Tibial nerve (tissue), 3 donors: ENCODE data around the gene KCNH5.

Source experiments
- CTCF ChIP-seq, 5 experiments: fragments of 200-600 bp in 3 of 5; fragments of 450-650 bp in 2 of 5; sonication (generic) in 3 of 5; IDR thresholded peaks; one replicate each; pipeline ENCODE4 v1.5.1; 2016 to 2019; ENCODE audit warnings: antibody characterized with exemption in 5 of 5, mild to moderate bottlenecking in 3 of 5, moderate library complexity in 2 of 5
- POLR2A ChIP-seq, 2 donors: fragments of 450-650 bp; IDR thresholded peaks; one replicate each; pipeline ENCODE4 v1.6.1; 2017; ENCODE audit warnings: antibody characterized with exemption in 2 of 2, mild to moderate bottlenecking in 2 of 2, moderate library complexity in 2 of 2

- TF ChIP-seq CTCF (IDR thresholded peaks at IDR 0.05) = no peak
- TF ChIP-seq POLR2A (IDR thresholded peaks at IDR 0.05) = no peak
Measured at GRCh38 chr14:62655166-62655565, 390.1 kb downstream of the KCNH5 start.
